AG04449 (cell line): ENCODE results near the gene LSM4.
A peak's percentile ranks its signal among the peaks of the same experiment; 100 is the strongest.

Experiments
- CTCF ChIA-PET: fragments of 350-600 bp; formaldehyde crosslinking; extraction: SDS; loops from one replicate; lab custom pipeline; 2021; ENCODE audit warnings: antibody characterized with exemption; lab: Yijun Ruan, JAX
- POLR2A ChIA-PET: fragments of 400-600, 350-600 bp; formaldehyde crosslinking; extraction: SDS; loops from one replicate; lab custom pipeline; 2020; ENCODE audit warnings: antibody characterized with exemption, inconsistent platforms; lab: Yijun Ruan, JAX
- DNase-seq: peaks from one replicate; pipeline ENCODE4 v3.0.0-alpha.2; 2010; ENCODE audit warnings: low read depth, low spot score
- H3K4me3 ChIP-seq: 2 replicates; pipeline ENCODE4 v1.5.1; 2011; ENCODE audit warnings: low read depth, mild to moderate bottlenecking, control low read depth, low read length
- CTCF ChIP-seq: IDR thresholded peaks from one replicate; pipeline ENCODE4 v1.5.1; 2011; ENCODE audit warnings: mild to moderate bottlenecking, moderate library complexity, low read length, control low read depth, inconsistent platforms; ENCODE audit not compliant: insufficient read depth; ENCODE audit errors: missing control alignments

LSM4 gene

GRCh38 chr19:18308051-18308947 is 14.6 kb downstream of the LSM4 start:
- ChIA-PET CTCF (interaction anchor here (0.9 to 1.8 kb wide), 3 partner anchors 9 to 29 kb away, joined by 3 to 5 read pairs (median 4); no protein-coding TSS in a partner anchor), POLR2A (interaction anchor here (1.5 kb wide), 1 partner anchor 15 kb away, joined by 3 read pairs; no protein-coding TSS in a partner anchor)
- TF ChIP-seq CTCF: no peak
- no peak overlapping the region for H3K4me3 ChIP-seq
- no peak for DNase-seq

- DNase-seq: no peak
- ChIA-PET POLR2A (interaction anchor here (0.8 to 1.5 kb wide), 2 partner anchors 14 to 26 kb away, joined by 3 read pairs; partner anchors contain the start of gene JUND), CTCF (interaction anchor here (0.7 to 1.8 kb wide), 3 partner anchors 13 to 33 kb away, joined by 3 to 5 read pairs (median 3); partner anchors contain the start of gene PGPEP1)
- H3K4me3 ChIP-seq: no peak overlapping the region
- TF ChIP-seq CTCF: no peak
Measured at GRCh38 chr19:18307271-18307681, 15.6 kb downstream of the LSM4 start.

GRCh38 chr19:18306888-18307260 is 16.0 kb downstream of the LSM4 start:
- H3K4me3 ChIP-seq: no peak overlapping the region
- CTCF ChIA-PET: interaction anchor here (0.7 to 1.8 kb wide), 3 partner anchors 13 to 33 kb away, joined by 3 to 5 read pairs (median 3); partner anchors contain the start of gene PGPEP1
- POLR2A ChIA-PET: interaction anchor here (0.8 kb wide), 1 partner anchor 26 kb away, joined by 3 read pairs; the partner anchor contains the start of gene JUND
- TF ChIP-seq CTCF: no peak
- DNase-seq: no peak

GRCh38 chr19:18306209-18306887 is 16.5 kb downstream of the LSM4 start:
- H3K4me3 ChIP-seq: no peak overlapping the region
- no peak for DNase-seq
- TF ChIP-seq CTCF: no peak
- ChIA-PET CTCF (interaction anchor here (0.7 to 1.8 kb wide), 3 partner anchors 14 to 34 kb away, joined by 3 to 5 read pairs (median 3); partner anchors contain the start of gene PGPEP1), POLR2A (interaction anchor here (0.8 kb wide), 1 partner anchor 25 kb away, joined by 3 read pairs; the partner anchor contains the start of gene JUND)

- H3K4me3 ChIP-seq: peak overlapping the region; percentile 45
- POLR2A ChIA-PET: interaction anchor here (0.9 to 6.3 kb wide), 6 partner anchors 9 to 44 kb away, joined by 3 to 129 read pairs (median 6); partner anchors contain the start of genes JUND and LSM4
- TF ChIP-seq CTCF: no peak
- CTCF ChIA-PET: interaction anchor here (0.7 to 6.5 kb wide), 6 partner anchors 12 to 25 kb away, joined by 3 to 65 read pairs (median 8); partner anchors contain the start of gene JUND
- DNase-seq: no peak
Measured at GRCh38 chr19:18304458-18305310, 18.2 kb downstream of the LSM4 start.
